Glomerular endothelial cell (primary cell): ENCODE data around the gene GPC6. TPM values are rescaled to one million over a fixed set of nuclear protein-coding genes. Genes with fewer than 3 reads are reported as not detected.

Experiments used
- DNase-seq: peaks from one replicate; pipeline ENCODE4 v3.0.0-alpha.2; 2011; ENCODE audit warnings: low read depth, low spot score; ENCODE audit errors: extremely low read depth
- total RNA-seq: library from RNA; depleted of rRNA; stranded (reverse); fragments of >200 nt; gene quantifications from 2 replicates; pipeline ENCODE4 v1.2.3, GENCODE V29; 2015

GPC6 gene
- total RNA-seq, 1 donor from 2014 or later = 11.0 TPM

GRCh38 chr13:93228643-93228937 lies 2.0 kb downstream of the GPC6 start:
- DNase-seq = no peak

DNA sequence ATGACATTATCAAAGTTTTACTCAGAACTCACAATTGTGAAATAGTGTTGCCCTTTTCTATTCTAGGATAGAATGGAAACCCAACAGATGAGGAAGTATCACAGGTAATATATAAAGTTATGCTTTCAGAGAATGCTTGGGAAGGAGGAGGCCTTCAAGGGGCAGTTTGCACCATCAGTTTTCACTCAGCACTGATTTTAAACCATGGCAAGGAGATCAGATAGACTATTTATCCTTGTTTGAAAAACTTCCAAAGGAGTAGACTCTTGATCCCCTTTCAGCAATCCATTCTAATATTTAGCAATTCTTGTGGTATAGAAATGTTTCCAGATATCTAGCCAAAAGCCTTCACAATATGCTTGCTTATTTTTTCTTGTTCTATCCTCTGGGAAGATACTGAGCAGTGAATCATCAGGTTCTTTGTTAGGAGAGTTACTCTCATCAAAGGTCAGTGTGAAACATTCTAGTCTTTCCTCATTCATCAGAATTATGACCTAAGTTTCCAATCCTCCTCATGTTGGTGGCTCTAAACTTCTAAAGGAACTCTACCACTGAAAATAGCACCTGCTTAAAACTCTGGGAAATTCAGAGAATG lies 3.8 kb downstream of the GPC6 start:
- DNase-seq = no peak

DNA sequence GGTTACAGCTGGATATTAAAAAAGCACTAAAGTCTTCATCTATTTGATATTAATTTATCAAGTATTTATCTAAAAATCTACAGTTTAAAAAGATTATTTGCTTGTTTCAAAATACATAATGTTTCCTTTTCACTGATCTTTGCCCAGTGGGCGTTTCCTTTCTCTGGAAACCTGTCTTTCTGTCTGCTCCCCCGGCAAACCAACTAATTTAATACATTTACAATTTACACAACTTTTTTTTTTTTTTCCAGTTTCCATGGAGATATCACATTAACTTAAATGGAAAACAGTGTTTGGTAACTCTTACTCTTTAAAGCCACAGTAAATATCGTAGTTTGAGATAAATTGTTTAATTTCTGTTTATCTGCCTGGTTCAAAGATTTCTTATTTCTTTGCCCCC lies 5.3 kb downstream of the GPC6 start:
- DNase-seq = no peak

DNA sequence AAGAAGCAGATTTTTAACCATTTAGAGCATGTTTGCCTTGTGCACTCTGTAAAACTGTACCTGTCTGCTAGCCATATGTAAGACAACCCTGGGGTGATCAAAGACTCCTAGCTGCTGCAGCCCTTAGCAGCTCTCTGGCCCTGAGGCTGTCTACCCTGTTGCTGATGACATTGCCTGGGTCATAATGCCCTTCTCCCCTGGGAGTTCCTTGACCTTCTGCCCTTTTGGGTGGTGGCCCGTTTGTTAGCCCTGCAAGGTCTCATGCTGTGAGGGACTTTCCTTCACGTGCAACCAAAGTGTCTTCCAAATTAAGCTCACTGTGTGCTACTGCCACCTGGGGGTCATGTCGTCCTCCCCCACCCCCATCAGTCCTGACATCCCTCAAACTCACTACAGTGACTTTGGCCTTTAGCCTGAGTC lies 7.4 kb downstream of the GPC6 start:
- DNase-seq = no peak

GRCh38 chr13:93234459-93234858 lies 7.9 kb downstream of the GPC6 start:
- DNase-seq = no peak

DNA sequence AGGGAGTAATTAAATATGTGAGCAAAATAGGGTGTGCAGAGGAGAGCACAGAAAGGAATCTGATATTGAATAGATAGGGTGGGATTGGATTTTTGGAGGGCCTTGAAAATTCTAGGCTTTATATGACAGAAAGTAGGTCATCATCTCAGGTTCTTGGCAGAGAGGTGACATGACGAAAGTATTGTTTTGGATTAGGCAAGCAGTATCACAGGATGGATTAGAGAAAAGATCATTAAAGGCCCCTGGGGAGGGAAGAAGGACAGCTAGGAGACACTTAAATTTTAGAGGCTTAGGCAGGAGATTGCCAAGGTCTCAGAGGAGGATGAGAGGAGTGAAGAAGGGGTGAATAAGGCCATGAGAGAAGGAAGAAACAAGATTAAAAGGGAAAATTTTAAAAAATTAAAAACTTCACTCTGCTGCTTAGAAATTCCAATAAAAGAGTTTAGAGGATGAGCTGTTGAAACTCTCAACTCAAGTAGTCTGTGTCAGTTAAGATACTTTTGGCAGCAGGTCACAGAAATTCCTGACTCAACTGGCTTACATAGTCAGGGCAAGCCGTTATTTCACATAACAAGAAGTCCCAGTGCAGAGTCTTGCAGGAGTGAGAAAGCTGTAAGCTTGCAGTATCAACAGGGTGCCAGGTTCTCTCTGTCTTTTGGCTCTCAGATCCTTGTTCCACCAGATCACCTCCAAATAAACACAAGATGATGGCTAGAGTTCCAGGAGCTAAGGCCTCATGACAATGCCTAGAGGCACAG lies 8.8 kb downstream of the GPC6 start:
- no peak for DNase-seq

DNA sequence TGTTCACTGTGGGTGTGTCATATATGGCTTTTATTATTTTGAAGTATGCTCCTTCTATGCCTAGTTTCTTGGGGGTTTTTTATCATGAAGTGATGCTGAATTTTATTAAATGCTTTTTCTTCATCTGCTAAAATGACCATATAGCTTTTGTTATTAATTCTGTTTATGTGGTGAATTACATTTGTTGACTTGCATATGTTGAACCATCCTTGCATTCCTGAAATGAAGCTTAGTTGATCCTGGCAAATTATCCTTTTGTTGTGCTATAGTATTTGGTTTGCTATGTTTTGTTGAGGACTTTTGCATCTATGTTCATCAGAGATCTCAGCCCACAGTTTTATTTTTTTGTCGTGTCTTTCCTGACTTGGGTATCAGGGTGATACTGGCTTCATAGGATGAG lies 12.1 kb downstream of the GPC6 start:
- no peak for DNase-seq

- DNase-seq = no peak
Observed at GRCh38 chr13:93243375-93244063, 16.9 kb downstream of the GPC6 start.

DNA sequence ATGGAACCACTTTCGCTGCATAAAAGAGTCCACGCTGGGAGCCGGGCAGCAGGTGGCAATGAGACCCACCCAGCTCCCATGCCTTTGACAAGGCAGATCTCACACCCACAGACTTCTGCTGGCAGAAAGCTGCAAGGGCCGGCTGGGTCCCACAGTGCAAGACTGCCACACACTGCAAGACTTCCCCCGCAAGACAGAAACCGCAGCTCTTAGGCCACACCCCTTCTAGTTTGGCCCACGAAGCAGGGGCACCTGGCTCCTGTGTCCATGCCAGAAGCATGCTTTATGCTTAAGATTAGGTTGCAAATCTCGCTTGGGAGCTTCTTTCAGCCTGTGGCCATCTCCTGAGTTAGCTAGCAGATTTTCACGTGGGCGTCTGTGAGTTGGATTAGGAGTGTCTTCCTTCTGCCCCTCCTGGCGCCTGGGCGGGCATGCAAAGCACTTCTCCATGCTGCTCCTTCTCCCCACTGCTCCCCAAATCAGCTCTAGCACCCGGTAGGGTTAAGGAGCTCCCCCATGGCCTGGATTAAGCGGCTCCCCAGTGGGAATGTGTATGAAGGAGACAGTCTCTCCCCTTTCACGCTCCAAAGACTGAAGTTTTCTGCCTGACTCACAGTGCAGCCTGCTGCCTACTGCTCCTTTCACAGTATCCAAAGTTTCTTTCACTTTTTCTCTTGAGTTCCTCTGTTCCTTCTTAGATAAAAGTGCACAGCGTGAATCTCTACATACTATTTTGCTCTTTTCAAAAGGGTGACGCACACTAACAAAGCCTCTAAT lies 17.7 kb downstream of the GPC6 start:
- DNase-seq = no peak

GRCh38 chr13:93244918-93245280 lies 18.3 kb downstream of the GPC6 start:
- DNase-seq = no peak

GRCh38 chr13:93246069-93246468 lies 19.5 kb downstream of the GPC6 start:
- no peak for DNase-seq

DNA sequence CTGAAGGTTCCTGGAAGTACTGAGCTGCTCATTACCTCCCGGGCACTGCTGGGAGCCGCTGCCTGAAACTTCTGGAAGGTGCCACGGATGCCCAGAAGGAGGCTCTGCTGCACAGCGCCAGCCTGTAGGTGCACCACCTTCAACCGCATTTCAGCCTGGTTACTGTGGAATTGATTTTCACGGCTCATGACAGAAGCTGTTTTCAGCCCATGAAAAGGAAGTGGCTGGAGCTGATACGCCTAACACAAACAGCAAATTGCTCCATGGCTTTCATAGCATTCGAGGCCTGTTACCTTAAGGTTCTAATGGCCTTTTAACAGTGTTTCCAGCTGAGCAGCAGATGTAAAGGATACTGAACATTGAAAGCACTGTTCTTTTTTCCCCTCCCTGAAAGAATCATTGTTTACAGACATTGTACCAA lies 22.0 kb downstream of the GPC6 start:
- no peak for DNase-seq

GRCh38 chr13:93249364-93250306 lies 23.0 kb downstream of the GPC6 start:
- no peak for DNase-seq

DNA sequence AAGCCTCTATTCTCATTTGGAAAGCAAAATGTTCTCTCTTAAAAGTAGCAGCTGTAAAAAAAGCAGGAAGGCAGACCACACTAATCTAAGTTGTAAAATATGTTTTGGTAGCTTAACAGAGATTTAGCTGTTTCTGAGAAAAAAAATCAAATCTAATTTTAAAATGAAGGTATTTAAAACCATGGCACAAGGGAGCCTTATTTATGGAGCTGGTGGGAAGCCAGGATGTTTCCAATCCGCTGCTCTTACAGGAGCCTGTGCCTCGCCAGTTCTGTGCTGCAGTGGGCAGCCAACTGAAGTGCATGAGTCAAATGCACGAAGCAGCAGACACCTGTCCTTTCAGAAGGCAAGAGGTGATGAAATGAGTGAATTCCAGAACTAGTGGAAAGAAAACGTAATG lies 28.2 kb downstream of the GPC6 start:
- no peak for DNase-seq

GRCh38 chr13:93256998-93257397 lies 30.4 kb downstream of the GPC6 start:
- no peak for DNase-seq

GRCh38 chr13:93259527-93260080 lies 33.0 kb downstream of the GPC6 start:
- no peak for DNase-seq

GRCh38 chr13:93260591-93260990 lies 34.0 kb downstream of the GPC6 start:
- DNase-seq = no peak

DNA sequence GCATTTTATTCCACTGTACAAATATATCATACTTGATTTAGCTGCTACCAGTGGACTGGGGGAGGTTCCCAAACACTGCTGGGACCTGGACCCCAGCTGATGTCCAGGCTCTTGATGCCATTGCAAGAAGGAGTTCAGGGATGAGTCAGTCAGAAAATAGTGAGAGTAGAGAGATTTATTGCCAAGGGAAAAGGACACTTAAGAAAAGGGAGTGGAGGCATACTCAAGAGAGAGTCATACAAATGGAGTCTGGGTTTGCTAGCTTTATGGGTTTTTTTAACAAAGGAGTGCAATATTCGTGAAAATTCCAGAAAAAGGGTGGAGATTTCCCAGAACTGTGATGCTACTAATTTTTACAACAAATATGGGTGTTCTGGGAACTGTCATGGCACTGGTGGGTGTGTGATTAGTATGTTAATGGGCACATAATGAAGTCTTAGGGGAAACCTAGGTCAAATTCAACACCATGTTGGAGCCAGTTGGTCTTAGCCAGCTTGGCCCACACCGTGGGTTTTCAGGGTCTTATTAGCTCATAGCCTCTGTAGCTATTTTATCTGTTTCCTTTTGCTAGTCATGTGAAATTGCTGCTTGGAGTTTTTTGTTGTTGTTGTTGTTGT lies 36.2 kb downstream of the GPC6 start:
- no peak for DNase-seq

GRCh38 chr13:93264876-93265275 lies 38.3 kb downstream of the GPC6 start:
- DNase-seq = no peak

- DNase-seq = no peak
Observed at GRCh38 chr13:93265800-93266199, 39.2 kb downstream of the GPC6 start.
